GM20000 (cell line): ENCODE data around the gene PPY.
"Not testable (repeated sequence)": the region's sequence is repeated elsewhere in the genome, so short reads cannot be mapped to it uniquely, and the experiment has no call there.

Source experiments
- DNase-seq: peaks from one replicate; pipeline ENCODE4 v3.0.0; 2012; ENCODE audit warnings: low spot score
- CTCF ChIP-seq: IDR thresholded peaks from 2 replicates; pipeline ENCODE4 v1.5.1; 2012; ENCODE audit warnings: mild to moderate bottlenecking, control low read depth; ENCODE audit errors: extremely low read depth, missing control alignments

Gene PPY

GRCh38 chr17:43951750-43952149 lies 9.5 kb upstream of the PPY start:
- DNase-seq, result no peak
- no peak for TF ChIP-seq CTCF

- TF ChIP-seq CTCF, result no peak
- DNase-seq, result no peak
Measured at GRCh38 chr17:43950554-43950953, 8.3 kb upstream of the PPY start.

GRCh38 chr17:43949781-43950180 lies 7.5 kb upstream of the PPY start:
- no peak for DNase-seq
- no peak for TF ChIP-seq CTCF

- no peak for DNase-seq
- no peak for TF ChIP-seq CTCF
Measured at GRCh38 chr17:43946781-43947180, 4.5 kb upstream of the PPY start.

GRCh38 chr17:43945074-43945829 lies 3.0 kb upstream of the PPY start:
- no peak for TF ChIP-seq CTCF
- no peak for DNase-seq

- no peak for DNase-seq
Measured at GRCh38 chr17:43940630-43941029, 1.6 kb downstream of the PPY start.

GRCh38 chr17:43939886-43940285 lies 2.4 kb downstream of the PPY start:
- no peak for TF ChIP-seq CTCF
- no peak for DNase-seq

More at GRCh38 chr17:43940630-43941029, 1.6 kb downstream of the PPY start:
- TF ChIP-seq CTCF, result peak; percentile 26

GRCh38 chr17:43939452-43939851 lies 2.8 kb downstream of the PPY start:
- not testable (repeated sequence) for DNase-seq
